Stimulated activated CD4-positive, alpha-beta T cell treated with anti-CD3 and anti-CD28 coated beads, Interleukin-4, amount 100 ng/mL, for 1 hour (primary cell): ENCODE results near the gene TAB3.

Experiments used
- DNase-seq: peaks from one replicate; pipeline ENCODE4 v3.0.0-alpha.2; 2020

The TAB3 gene

DNA sequence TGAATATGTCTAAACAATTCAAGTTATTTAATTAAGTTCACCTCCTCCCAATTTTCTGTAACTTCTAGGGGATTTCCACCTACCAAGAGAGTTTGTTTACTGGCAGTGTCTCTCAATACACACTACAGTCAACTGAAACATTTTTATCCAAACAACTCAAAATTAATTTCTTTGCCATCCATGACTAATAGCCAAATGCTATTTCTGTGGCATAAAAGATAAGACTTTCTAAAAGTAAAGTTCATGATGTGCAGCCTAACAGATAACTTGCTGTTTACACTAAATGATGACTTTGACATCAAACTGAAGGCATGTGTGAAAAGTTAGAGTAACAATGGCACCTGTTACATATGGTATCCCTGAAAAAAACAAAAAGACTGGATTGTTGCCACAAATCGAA, 7.3 kb downstream of the TAB3 start:
- no peak for DNase-seq

DNA sequence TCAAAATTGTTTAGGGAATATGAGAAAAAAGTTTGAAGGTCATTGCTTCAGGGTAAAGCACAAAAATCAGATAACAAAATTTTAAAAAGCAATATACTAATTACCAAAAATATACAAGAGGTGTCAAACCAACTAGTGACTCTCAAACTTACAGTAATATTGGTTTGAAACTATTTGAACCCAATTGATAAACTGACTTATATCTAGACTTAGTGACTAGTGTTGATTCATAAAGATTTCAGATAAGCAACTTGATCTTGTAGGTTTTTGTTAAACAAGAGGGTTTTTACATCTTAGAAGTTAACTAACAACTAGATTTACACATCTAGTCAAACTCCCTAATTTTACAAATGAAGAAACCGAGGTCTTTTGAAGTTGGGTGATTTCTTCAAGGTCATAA, 7.7 kb downstream of the TAB3 start:
- DNase-seq: no peak

DNA sequence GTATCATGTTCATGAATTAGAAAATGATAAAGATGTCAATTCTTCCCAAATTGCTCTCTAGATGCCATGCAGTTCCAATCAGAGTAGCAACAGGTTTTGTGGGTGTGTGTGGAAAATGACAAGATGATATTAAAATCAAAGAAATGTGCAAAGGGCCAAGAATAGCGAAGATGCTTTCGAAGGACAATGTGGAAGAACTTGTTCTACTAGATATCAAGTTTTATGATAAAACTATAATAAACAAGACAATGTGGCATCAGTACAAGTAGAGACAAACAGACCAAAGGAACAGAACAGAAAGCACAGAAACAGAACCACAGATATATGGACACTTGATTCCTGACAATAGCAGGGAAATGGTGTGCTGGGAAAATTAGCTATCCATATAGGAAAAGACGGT, 9.0 kb downstream of the TAB3 start:
- DNase-seq: no peak

DNA sequence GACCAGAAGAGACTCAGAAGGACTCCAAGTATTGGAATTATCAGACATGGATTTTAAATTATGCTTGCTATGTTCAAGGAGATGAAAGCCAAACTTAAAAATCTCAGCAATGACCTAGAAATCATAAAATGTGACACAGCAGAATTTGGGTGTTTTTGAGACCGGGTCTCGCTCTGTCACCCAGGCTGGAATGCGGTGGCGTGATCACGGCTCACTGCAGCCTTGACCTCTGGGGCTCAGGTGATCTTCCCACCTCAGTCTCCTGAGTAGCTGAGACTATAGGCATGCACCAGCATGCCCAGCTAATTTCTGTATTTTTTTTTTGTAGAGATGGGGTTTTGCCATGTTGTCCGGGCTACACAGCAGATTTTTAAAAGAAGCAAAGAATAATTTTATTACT, 12.7 kb downstream of the TAB3 start:
- DNase-seq: no peak

DNA sequence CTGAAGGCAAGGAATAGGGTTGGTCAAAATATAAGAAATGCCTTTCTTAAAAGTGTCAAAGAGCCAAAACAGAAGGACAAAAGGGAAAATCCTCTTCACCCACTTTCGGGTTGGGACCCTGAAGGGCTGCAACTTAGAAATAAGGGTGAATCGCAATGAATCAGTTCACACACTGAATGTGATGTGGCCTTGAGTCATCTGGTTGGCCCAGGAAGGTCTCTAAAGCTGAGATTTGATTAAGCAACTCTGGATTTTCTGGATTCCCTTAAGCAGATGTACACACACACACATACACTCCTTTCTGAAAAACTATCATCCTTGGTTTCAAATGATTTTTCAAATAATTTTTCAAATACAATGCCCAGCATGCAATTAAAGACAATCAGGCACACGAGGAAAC, 13.1 kb downstream of the TAB3 start:
- DNase-seq: no peak

DNA sequence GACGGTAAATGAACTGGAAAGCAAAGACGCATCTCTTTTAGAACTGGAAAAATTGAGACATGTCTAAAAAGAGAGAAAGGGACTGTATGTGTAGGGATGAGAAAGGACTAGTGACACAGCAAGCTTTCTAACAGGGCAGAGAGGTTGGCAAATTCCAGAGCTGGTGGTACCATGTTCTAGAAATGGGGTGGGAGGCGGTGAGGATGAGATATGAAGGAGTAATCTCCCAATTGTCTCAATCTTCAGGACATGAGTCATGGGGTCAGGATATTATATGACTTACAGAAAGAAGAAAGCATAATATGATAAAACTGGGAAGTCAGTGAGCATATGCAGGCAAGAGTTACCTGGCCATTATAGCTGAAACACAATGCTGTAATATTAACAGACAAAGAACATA, 14.2 kb downstream of the TAB3 start:
- DNase-seq: no peak

DNA sequence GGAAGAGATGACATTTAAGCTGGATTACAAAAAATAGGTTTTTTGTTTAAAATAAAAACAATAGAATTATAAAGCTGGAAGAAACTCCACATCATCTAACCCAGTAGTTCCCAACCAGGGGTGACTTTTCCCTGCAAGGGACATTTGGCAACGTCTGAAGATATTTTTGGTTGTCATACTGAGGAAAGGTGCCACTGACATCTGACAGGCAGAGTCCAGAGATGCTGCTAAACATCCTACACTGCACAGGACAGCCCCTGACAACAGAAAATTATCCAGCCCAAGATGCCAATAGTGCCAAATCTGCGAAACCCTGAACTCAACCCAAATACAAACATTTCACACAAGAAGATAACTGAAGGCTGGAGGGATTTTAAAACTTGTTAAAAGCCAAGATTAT, 18.5 kb downstream of the TAB3 start:
- no peak for DNase-seq

DNA sequence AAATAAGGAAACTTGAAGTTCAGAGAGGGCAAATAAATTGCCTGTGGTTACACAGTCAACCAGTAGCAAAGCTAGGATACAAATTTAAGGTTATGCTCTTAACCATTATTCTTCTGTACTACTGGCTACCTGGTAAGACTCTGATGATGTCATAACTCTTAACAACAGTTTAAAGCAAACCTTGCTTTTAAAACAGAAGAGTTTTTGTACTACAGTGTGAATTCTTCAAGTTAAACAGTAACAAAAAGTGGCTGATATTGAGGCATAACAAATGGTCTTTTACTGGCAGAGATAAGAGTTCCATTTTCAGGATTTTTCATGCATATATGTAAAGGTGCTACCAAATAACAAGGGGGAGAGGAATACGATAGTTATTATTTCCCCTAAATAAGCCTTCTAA, 23.4 kb downstream of the TAB3 start:
- no peak for DNase-seq

DNA sequence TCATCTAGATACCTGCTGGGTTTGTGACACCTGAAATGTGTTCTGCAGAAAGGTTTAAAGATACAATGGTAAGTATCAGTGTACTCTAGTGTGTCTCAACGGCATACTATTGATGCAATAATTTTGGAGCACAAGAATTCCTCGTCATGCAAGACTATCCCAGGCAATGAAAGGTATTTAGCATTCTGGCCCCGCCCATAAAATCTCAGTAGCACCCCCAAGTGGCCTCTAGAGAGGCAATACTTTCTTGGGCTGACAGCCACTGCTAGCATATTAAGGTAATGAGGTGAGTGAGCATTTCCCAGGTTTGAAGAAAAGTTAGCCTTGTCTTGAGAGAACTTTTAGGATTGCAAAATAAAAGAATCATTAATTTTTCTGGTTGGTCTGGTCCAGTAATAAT, 24.0 kb downstream of the TAB3 start:
- DNase-seq: peak; percentile 2

DNA sequence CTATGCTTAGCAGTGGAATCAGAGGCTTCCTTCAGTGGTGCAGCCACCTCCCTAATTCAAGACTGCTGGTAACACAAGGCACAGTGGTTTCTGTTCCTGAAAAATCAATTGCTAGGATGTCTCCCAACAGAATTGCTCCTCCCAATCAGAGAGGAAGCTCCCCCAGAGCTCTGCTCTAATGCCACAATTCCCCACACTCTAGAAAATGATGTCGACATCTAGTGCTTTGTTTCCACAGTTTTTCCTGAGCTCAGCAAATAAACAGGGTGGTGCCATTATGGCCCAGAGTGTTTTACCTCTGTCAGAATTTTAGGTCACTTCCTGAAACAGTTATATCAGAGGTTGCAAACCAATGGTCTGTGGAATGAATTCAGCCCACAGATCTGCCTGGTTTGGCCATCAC, 24.7 kb downstream of the TAB3 start:
- DNase-seq: no peak

DNA sequence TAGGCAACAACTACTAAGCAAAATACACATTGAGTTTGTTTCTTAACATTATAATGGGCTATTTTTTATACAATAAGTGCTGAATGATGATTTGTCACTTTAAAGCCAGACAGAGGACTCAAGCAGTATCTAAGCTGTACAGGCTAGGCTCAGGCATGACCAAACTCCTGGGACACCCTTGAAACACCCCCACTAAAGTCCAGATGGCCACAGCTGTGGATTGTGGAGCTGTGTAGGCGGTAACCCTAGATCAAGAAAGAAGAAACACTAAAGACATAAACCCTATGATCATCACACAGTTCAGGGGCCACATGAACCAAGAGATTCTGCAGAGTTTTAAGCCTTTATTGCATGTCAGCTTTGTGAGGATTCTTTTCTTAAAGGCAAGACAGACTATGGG, 25.1 kb downstream of the TAB3 start:
- no peak for DNase-seq

DNA sequence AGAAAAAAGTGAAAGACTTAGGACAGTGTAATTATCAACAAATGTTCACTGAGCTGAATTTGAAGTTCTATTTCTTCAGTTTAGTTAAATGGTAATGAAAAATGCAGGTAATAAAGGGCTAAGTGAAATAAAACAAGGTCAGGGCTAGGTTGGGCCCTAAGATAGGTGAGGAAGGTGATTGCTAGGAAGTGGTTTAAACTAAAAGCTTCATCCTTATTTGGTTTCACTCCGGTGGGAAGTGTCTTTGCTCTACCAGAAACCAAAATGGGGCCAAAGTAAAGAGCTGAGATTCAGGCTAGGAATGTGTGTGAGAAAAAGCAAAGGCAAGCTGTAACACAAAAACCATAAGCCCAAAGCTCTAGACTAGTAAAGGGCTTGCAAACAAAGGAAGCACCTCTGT, 31.0 kb downstream of the TAB3 start:
- DNase-seq: no peak

DNA sequence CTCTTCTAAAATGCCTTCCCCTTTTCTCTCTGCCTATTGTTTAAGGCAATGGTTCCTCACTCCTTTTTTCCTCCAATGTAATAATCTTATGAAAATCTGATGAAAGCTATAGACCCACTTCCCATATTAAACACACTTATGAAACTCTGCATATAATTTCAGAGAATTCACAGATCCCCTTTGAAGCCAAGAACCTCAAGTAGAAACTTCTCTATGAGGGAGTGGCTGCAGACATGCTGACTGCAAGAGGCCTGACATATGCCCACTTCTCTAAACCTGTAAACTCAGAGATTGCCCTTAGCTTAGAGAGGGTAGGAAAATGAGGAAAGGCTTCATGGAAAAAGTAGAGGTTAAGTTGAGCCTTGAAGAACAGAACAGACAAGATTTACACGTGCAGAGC, 37.6 kb downstream of the TAB3 start:
- no peak for DNase-seq

DNA sequence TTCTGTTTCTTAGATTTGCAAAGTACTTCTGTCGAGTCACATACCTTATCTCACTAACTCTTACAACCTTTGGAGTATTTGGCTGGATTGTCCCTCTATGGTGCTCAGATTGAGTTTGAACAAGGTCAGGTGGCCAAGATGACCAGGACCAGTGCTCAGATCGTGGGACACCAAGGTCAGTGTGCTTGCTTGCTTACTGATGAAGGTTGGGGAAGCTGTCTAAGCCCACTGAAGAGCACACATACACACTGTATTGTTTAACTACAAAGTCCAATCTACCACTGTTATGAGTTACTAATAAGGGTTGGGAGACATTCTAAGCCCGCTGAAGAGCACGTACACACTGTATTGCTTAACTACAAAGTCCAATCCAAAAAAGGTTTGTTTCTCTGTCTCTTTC, 53.7 kb downstream of the TAB3 start:
- DNase-seq: no peak

DNA sequence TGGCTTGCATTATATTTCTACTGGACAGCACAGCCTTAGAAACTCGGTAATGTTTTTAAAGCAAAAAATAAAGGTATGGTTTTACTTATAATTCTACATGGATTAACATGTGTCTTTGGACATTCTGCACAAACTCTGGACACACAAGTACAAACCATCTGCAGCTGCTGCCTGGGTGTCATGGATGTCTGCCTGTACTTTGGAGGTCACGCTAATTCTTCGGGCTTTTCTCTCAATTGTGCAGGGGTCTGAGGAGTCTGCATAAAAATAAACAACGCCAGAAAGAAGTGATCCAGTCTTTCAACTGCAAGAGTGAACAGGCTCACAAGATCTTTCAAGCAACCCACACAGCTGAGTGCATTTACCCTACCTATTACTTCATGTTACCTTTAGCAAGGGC, 55.2 kb downstream of the TAB3 start:
- DNase-seq: no peak

DNA sequence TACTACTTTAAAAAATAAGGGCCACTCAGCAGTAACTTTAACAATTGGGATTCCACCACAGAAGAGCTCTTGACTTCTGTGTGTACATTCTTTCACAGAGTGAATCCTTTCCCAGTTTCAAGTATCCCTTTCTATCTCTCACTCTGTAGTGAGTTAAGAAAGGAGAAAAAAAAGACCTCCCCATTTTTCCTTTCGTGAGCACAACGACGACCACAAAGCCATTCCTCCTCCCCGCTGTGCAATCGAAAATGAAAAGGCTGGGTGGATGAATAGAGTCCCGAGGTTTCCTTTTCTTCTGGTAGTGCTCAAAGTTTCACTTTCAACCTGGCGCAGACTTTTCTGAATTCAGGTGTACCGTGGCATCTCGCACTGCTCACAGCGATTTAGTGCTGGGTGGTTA, 58.0 kb downstream of the TAB3 start:
- peak; percentile 12 for DNase-seq

DNA sequence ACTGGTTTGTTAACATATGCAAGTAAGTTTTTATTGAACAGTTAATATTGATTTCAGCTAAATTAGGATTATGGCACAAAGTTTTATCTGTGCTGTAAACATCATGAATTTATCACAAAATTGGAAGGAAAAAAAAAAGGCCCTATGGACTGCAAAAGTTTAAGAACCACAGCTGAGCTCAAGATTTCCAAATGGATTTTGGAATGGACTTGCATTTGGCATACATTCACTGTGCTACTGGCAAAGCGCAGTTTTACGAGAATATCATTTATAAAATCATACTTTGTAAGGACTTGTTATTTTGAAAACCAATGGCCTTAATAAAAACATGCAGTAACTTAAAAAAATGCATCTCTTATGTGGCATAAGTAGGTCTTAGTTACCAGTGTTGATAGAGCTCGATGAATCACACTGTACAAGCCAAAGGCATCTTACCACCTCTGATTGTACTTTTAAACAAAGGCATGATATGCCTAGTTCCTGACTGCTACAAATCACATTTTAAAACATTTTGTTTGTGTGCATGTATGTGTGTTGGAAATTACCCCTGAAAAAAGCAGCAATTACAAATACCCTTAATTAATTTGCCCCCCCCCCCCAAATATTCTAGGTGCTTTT, 58.6 kb downstream of the TAB3 start:
- DNase-seq: no peak

DNA sequence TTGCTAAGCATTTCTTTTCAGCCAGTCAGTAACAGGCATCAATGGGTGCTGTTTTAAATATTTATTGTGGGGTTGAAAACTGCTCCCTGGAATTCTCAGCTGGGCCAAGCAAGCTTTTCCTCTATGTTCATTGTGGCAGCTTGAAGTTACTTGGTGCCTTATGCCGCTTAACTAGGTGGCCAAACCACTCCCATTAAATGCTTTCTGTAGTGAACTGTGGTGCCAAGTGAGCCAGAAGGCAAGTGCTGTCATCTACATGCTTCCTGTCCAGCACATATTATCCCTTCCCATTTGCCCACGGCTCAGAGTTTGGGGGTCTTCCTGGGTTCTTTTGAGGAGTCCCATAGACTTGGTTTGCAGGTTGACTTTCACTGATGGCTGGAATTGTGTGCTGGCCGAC, 64.8 kb downstream of the TAB3 start:
- DNase-seq: no peak

DNA sequence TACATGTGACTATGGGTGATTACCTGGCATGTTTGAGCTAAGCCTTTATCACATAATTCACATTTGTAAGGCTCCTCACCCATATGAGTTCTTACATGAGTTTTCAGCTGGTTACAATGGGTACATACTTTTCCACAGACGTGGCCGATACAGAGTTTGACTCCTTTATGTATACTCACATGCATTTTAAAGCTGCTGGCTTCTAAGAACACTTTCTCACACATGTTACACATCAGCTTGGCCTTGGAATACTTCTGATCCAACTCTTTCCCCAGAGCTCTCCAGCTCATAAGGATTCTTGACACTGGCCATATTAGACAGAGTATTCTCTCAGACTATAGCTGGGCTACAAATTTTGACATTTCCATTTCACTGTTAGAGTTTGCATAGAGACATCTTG, 66.3 kb downstream of the TAB3 start:
- no peak for DNase-seq

DNA sequence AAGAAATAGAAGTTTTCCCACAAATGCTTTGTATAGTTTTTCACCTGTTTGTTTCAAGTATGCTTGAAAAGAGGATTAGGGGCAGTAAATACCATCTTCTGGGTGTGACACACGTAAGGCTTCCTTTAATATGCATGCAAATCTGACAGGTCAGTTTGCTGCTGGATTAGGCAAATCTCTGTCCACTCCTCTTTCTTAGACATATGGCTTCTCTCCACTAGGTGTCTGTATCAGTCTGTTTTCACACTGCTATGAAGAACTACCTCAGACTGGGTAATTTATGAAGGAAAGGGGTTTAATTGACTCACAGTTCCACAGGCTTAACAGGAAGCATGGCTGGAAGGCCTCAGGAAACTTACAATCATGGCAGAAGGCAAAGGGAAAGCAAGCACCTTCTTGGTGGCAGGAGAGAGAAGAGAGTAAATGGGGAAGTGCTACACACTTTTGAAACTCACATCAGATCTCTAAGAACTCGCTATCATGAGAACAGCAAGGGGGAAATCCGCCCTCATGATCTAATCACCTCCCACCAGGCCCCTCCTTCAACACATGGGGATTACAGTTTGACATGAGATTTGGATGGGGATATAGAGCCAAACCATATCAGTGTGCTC, 66.9 kb downstream of the TAB3 start:
- no peak for DNase-seq

DNA sequence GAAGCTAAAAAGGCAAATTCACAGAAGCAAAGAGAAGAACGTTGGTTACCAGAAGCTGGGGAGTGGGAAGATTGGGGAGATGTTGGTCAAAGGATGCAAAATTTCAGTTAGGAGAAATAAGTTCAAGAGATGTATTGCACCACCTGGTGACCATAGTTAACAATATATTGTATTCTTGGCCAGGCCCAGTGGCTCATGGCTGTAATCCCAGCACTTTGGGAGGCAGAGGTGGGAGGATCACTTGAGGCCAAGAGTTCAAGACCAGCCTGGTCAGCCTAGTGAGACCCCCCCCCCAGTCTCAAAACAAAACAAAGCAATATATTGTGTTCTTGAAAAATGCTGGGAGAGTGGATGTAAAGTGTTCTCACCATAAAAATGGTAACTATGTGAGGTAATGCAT, 67.9 kb downstream of the TAB3 start:
- no peak for DNase-seq

DNA sequence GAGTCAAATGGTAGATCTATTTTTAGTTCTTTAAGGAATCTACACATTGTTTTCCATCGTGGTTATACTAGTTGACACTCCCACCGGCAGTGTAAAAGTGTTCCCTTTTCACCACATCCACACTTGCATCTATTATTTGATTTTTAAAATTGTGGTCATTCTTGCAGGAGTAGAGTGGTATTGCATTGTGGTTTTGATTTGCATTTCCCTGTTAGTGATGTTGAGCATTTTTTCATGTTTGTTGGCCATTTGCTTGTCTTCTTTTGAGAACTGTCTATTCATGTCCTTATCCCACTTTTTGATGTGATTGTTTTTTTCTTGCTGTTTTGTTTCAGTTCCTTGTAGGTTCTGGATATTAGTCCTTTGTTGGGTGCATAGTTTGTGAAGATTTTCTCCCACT, 70.0 kb downstream of the TAB3 start:
- DNase-seq: no peak

DNA sequence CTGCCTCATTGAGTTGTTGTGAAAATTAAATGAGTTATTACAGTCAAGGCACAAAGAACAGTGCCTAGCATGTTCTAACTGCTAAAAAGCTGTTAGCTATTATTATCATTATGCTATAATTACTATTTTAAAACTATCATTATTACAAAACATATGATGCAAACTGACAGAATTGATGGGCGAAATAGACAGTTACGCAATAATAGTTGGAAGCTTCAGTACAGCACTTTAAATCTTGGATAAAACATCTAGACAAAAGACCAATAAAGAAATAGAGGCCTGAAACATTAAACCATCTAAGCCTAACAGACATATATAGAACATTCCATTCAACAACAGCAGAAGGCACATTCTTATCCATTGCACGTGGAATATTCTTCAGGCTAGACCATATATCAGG, 73.0 kb downstream of the TAB3 start:
- DNase-seq: no peak

DNA sequence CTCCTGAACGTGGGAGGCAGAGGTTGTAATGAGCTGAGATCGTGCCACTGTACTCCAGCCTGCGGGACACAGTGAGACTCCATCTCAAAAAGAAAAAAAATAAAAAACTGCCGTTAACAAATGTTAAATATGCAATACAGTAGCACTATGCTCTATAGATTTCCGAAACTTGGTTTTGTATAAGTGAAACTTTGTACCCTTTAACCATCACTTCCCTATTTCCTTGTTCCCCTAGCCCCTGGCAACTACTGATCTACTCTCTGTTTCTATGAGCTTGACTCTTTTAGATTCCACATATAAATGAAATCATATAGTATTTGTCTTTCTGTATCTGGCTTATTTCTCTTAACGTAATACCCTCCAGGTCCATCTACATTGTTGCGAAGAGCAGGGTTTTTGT, 74.1 kb downstream of the TAB3 start:
- no peak for DNase-seq

DNA sequence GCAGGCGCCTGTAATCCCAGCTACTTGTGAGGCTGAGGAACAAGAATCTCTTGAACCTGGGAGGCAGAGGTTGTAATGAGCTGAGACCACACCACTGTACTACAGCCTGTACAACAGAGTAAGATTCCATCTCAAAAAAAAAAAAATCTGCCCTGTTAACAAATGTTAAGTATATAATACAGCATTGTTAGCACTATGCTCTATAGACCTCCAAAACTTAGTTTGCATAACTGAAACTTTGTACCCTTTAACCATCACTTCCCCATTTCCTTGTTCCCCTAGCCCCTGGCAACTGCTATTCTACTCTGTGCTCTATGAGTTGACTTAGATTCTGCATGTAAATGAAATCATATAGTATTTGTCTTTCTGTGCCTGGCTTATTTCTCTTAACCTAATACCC, 76.7 kb downstream of the TAB3 start:
- no peak for DNase-seq
